ENCODE results near the gene NEU4. TPM values are rescaled to one million over a fixed set of nuclear protein-coding genes. Genes with fewer than 3 reads are reported as not detected.

The NEU4 gene
- total and polyA plus RNA-seq, 8 donors, result 0.31 to 0.42 TPM; not detected in 6

- TF ChIP-seq CTCF (IDR thresholded peaks at IDR 0.05), result no peak
- ATAC-seq, result no peak
- H3K27me3 ChIP-seq, result peaks cover 0 to 5% (median 0%) of the 10 kb centered on the region in 4 donors
- WGBS, 2 donors, result 86 to 92% methylated on average over 1 of the region's 1 CpG
- H3K27ac ChIP-seq, result no peak overlapping the region
- intact Hi-C loops (cut with DNase I), result no loop called here
- DNase-seq, result no peak
- H3K36me3 ChIP-seq, result no peaks in the 10 kb centered on the region
- H3K9me3 ChIP-seq, result no peaks in the 10 kb centered on the region
- no peak for FAIRE-seq
- H3K4me3 ChIP-seq, result no peak overlapping the region
- no peaks in the 10 kb centered on the region for H3K4me1 ChIP-seq
These were observed 52.3 kb downstream of the NEU4 start for GRCh38 chr2:241861264-241861663.

GRCh38 chr2:241862093-241862492 lies 53.1 kb downstream of the NEU4 start:
- 73 to 74% methylated on average over 8 of the region's 8 CpGs for WGBS, 2 donors

GRCh38 chr2:241862775-241863535 lies 54.0 kb downstream of the NEU4 start:
- WGBS, 2 donors, result 67 to 80% methylated on average over 22 of the region's 22 CpGs
- DNase-seq, result peak in 1 of 6 donors; percentile 17
- no peak for ATAC-seq
- Histone ChIP-seq H3K27ac (no peak overlapping the region), H3K9me3 (no peaks in the 10 kb centered on the region), H3K36me3 (no peaks in the 10 kb centered on the region), H3K4me1 (no peaks in the 10 kb centered on the region), H3K4me3 (no peak overlapping the region), H3K27me3 (peaks cover 0 to 5% (median 0%) of the 10 kb centered on the region in 4 donors)
- intact Hi-C loops (cut with DNase I), result no loop called here
- no peak for TF ChIP-seq CTCF (IDR thresholded peaks at IDR 0.05)
- no peak for FAIRE-seq

More at GRCh38 chr2:241862093-241862492, 53.1 kb downstream of the NEU4 start:
- Histone ChIP-seq H3K27me3 (peaks cover 0 to 5% (median 0%) of the 10 kb centered on the region in 4 donors), H3K4me3 (no peak overlapping the region), H3K9me3 (no peaks in the 10 kb centered on the region), H3K4me1 (no peaks in the 10 kb centered on the region), H3K36me3 (no peaks in the 10 kb centered on the region), H3K27ac (no peak overlapping the region)
- TF ChIP-seq CTCF (IDR thresholded peaks at IDR 0.05), result no peak
- DNase-seq (peak in 2 of 6 donors; percentile 24 to 28), FAIRE-seq (no peak), ATAC-seq (no peak)
- intact Hi-C loops (cut with DNase I), result no loop called here

GRCh38 chr2:241863536-241863954 lies 54.6 kb downstream of the NEU4 start:
- intact Hi-C loops (cut with DNase I), result no loop called here
- no peak for FAIRE-seq
- Histone ChIP-seq H3K27me3 (peaks cover 0 to 5% (median 0%) of the 10 kb centered on the region in 4 donors), H3K4me1 (no peaks in the 10 kb centered on the region), H3K27ac (no peak overlapping the region), H3K36me3 (no peaks in the 10 kb centered on the region), H3K9me3 (no peaks in the 10 kb centered on the region), H3K4me3 (no peak overlapping the region)
- peak in 2 of 6 donors; percentile 20 to 35 for DNase-seq
- WGBS, 2 donors, result 18 to 45% methylated on average over 26 to 29 of the region's 29 CpGs
- TF ChIP-seq CTCF (IDR thresholded peaks at IDR 0.05), result no peak
- ATAC-seq, result peak in 2 of 4 donors; percentile 10 to 15

Data from pancreas (tissue), 10 donors.